Colonic mucosa (tissue), 4 donors: Measurements from ENCODE around the gene MARK2. TPM values are rescaled to one million over a fixed set of nuclear protein-coding genes. Genes with fewer than 3 reads are reported as not detected.

Experiments
- DNase-seq: peaks from one replicate; pipeline ENCODE4 v3.0.0-alpha.2; 2020
- H3K27ac ChIP-seq: fragments of 200-600 bp; one replicate; pipeline ENCODE4 v1.8.0; 2021
- H3K27me3 ChIP-seq: fragments of 200-600 bp; one replicate; pipeline ENCODE4 v1.8.0; 2021
- H3K36me3 ChIP-seq: fragments of 200-600 bp; one replicate; pipeline ENCODE4 v1.8.0; 2021
- H3K4me1 ChIP-seq: fragments of 200-600 bp; one replicate; pipeline ENCODE4 v1.8.0; 2021; ENCODE audit warnings: mild to moderate bottlenecking
- H3K4me3 ChIP-seq: fragments of 200-600 bp; one replicate; pipeline ENCODE4 v1.8.0; 2021
- H3K9ac ChIP-seq, 2 donors: one replicate each; pipeline ENCODE4 v1.7.0; 2013; ENCODE audit warnings: control low read depth in 2 of 2, low read depth in 2 of 2, low read length in 2 of 2
- H3K9me3 ChIP-seq: fragments of 200-600 bp; one replicate; pipeline ENCODE4 v1.8.0; 2021
- CTCF ChIP-seq: fragments of 200-600 bp; IDR thresholded peaks from one replicate; pipeline ENCODE4 v1.8.0; 2022; ENCODE audit warnings: antibody characterized with exemption, mild to moderate bottlenecking
- intact Hi-C: fragments of 100-400 bp; cut with DNase I; formaldehyde crosslinking; loops from one replicate; pipeline ENCODE4 v1.14.1; 2022
- total RNA-seq, 2 donors: library from RNA; stranded (reverse); fragmentation: NEBNext Ultra II Directional in 1 of 2; extraction: Animal tissue kit (Norgen Biotek cat#: 25700) in 1 of 2; gene quantifications; one replicate each; pipeline ENCODE4 v1.2.1, GENCODE V29; 2021
- donor health status: healthy.
- donor health status: DM: no; HTN: no; CAD: no.
- donor health status: DM: no; HTN: no; CAD: no.

MARK2 gene
- total RNA-seq, 2 donors from 2014 or later = 86.8 to 96.8 TPM

- H3K27me3 ChIP-seq = no peaks in the 10 kb centered on the region
- no peak for TF ChIP-seq CTCF
- H3K9ac ChIP-seq = no peak overlapping the region
- DNase-seq = no peak
- no peaks in the 10 kb centered on the region for H3K9me3 ChIP-seq
- no peak overlapping the region for H3K4me3 ChIP-seq
- no peaks in the 10 kb centered on the region for H3K4me1 ChIP-seq
- intact Hi-C loops = no loop called here
- no peak overlapping the region for H3K27ac ChIP-seq
- peaks cover 56% of the 10 kb centered on the region for H3K36me3 ChIP-seq
Measured at GRCh38 chr11:63903884-63904283, 65.0 kb downstream of the MARK2 start.

- Histone ChIP-seq H3K9me3 (no peaks in the 10 kb centered on the region), H3K9ac (no peak overlapping the region), H3K4me3 (no peak overlapping the region), H3K27ac (no peak overlapping the region), H3K27me3 (no peaks in the 10 kb centered on the region), H3K36me3 (peaks cover 52% of the 10 kb centered on the region), H3K4me1 (no peaks in the 10 kb centered on the region)
- intact Hi-C loops = loop anchor here (5.0 kb wide), 1 partner anchor 67 kb away; the partner anchor contains the start of gene MARK2
- no peak for DNase-seq
- no peak for TF ChIP-seq CTCF
Measured at GRCh38 chr11:63904743-63905142, 65.8 kb downstream of the MARK2 start.

- H3K9ac ChIP-seq = no peak overlapping the region
- H3K4me3 ChIP-seq = no peak overlapping the region
- TF ChIP-seq CTCF = no peak
- intact Hi-C loops = loop anchor here (5.0 kb wide), 1 partner anchor 68 kb away; the partner anchor contains the start of gene MARK2
- H3K27me3 ChIP-seq = no peaks in the 10 kb centered on the region
- H3K27ac ChIP-seq = no peak overlapping the region
- H3K9me3 ChIP-seq = no peaks in the 10 kb centered on the region
- H3K4me1 ChIP-seq = no peaks in the 10 kb centered on the region
- DNase-seq = no peak
- H3K36me3 ChIP-seq = peaks cover 48% of the 10 kb centered on the region
Measured at GRCh38 chr11:63905179-63905578, 66.3 kb downstream of the MARK2 start.

- no peaks in the 10 kb centered on the region for H3K27me3 ChIP-seq
- no peaks in the 10 kb centered on the region for H3K4me1 ChIP-seq
- intact Hi-C loops = loop anchor here (5.0 kb wide), 1 partner anchor 69 kb away; the partner anchor contains the start of gene MARK2
- H3K9me3 ChIP-seq = no peaks in the 10 kb centered on the region
- no peak overlapping the region for H3K4me3 ChIP-seq
- no peak for TF ChIP-seq CTCF
- H3K36me3 ChIP-seq = peaks cover 40% of the 10 kb centered on the region
- H3K27ac ChIP-seq = no peak overlapping the region
- no peak overlapping the region for H3K9ac ChIP-seq
- no peak for DNase-seq
Measured at GRCh38 chr11:63906087-63906486, 67.2 kb downstream of the MARK2 start.

GRCh38 chr11:63906585-63906984, 67.7 kb downstream of the MARK2 start:
- Histone ChIP-seq H3K36me3 (peaks cover 40% of the 10 kb centered on the region), H3K27ac (no peak overlapping the region), H3K27me3 (no peaks in the 10 kb centered on the region), H3K4me3 (no peak overlapping the region), H3K4me1 (no peaks in the 10 kb centered on the region), H3K9ac (no peak overlapping the region), H3K9me3 (no peaks in the 10 kb centered on the region)
- no peak for DNase-seq
- peak; percentile 25 for TF ChIP-seq CTCF
- intact Hi-C loops = loop anchor here (5.0 kb wide), 1 partner anchor 69 kb away; the partner anchor contains the start of gene MARK2
